K562 (cell line): ENCODE data around the gene METTL25B. TPM values are rescaled to one million over a fixed set of nuclear protein-coding genes. Genes with fewer than 3 reads are reported as not detected.

Experiments
- ATAC-seq: fragments of 200-7000 bp; cut with Tn5 transposase; 3 replicates; pipeline ENCODE4 v1.9.1; 2020; ENCODE audit warnings: moderate library complexity
- BruUV-seq: library from RNA; stranded (reverse); fragments of 400-500 nt; replicated peaks from 2 replicates; lab custom pipeline; 2021; lab: Mats Ljungman, UMichigan
- CTCF ChIA-PET: fragments of 300-600 bp; formaldehyde crosslinking; extraction: SDS; loops from one replicate; lab custom pipeline; 2021; ENCODE audit warnings: low intra/inter-chr PET ratio; lab: Yijun Ruan, JAX
- POLR2A ChIA-PET: fragments of 300-600, 350-650 bp; sonication (Branson Sonifier 250); formaldehyde crosslinking; extraction: SDS; loops from one replicate; lab custom pipeline; 2021; ENCODE audit warnings: antibody characterized with exemption, inconsistent platforms; lab: Yijun Ruan, JAX
- DNase-seq, 4 experiments: peaks; one replicate each; pipeline versions ENCODE4 v3.0.0 to v3.0.0-alpha.2; 2011 to 2018; ENCODE audit warnings: low spot score in 3 of 4, mixed read lengths in 3 of 4; ENCODE audit errors: extremely low read depth in 1 of 4
- FAIRE-seq: peaks from 2 replicates; lab custom pipeline; 2011; peaks lifted over from hg19 to GRCh38; lab: Jason Lieb, UNC
- H2AFZ ChIP-seq: 2 replicates; pipeline ENCODE4 v1.6.0; 2011; ENCODE audit warnings: low read depth, low read length, control low read depth, inconsistent platforms
- H3K27ac ChIP-seq: fragments of 200-600 bp; 3 replicates; pipeline ENCODE4 v1.8.0; 2011; ENCODE audit warnings: low read depth, mild to moderate bottlenecking, control low read depth, inconsistent platforms, low read length, moderate library complexity, mixed read lengths; ENCODE audit errors: extremely low read depth
- H3K27me3 ChIP-seq, 2 experiments: fragments of 300-600 bp in 1 of 2; 2 replicates in 1 of 2; 3 replicates in 1 of 2; pipeline versions ENCODE4 v1.6.0 to v1.8.0; 2011; ENCODE audit warnings: inconsistent platforms in 2 of 2, low read length in 2 of 2, mild to moderate bottlenecking in 1 of 2, mixed read lengths in 1 of 2, moderate library complexity in 1 of 2; ENCODE audit not compliant: control insufficient read depth in 2 of 2, insufficient read depth in 2 of 2
- H3K36me3 ChIP-seq: fragments of 300-600 bp; 3 replicates; pipeline ENCODE4 v1.8.0; 2011; ENCODE audit warnings: mild to moderate bottlenecking, low read length, inconsistent platforms; ENCODE audit not compliant: control insufficient read depth, insufficient read depth
- H3K4me1 ChIP-seq, 2 experiments: fragments of 200-600 bp in 1 of 2; replicated peaks in 1 of 2; 2 replicates in 1 of 2; 3 replicates in 1 of 2; pipeline versions ENCODE4 v1.5.1 to v1.8.0; 2011; ENCODE audit warnings: inconsistent platforms in 2 of 2, low read length in 2 of 2, mild to moderate bottlenecking in 1 of 2, mixed read lengths in 1 of 2, moderate library complexity in 1 of 2; ENCODE audit not compliant: control insufficient read depth in 2 of 2, insufficient read depth in 2 of 2
- H3K4me2 ChIP-seq: 2 replicates; pipeline ENCODE4 v1.6.1; 2011; ENCODE audit warnings: low read length, control low read depth, inconsistent platforms, mixed read lengths; ENCODE audit not compliant: insufficient read depth
- H3K4me3 ChIP-seq: fragments of 200-600 bp; sonication (generic), shearing (Covaris generic); 2 replicates; pipeline ENCODE4 v1.5.1; 2016; ENCODE audit warnings: control low read depth, inconsistent platforms
- H3K79me2 ChIP-seq: fragments of 200-600 bp; 3 replicates; pipeline ENCODE4 v1.8.0; 2011; ENCODE audit warnings: low read length, inconsistent platforms; ENCODE audit not compliant: control insufficient read depth, insufficient read depth
- H3K9ac ChIP-seq, 2 experiments: 2 replicates each; pipeline versions ENCODE4 v1.6.0 to v1.6.1; 2011; ENCODE audit warnings: low read depth in 2 of 2, low read length in 2 of 2, control low read depth in 1 of 2, inconsistent platforms in 1 of 2, mild to moderate bottlenecking in 1 of 2, mixed read lengths in 1 of 2; ENCODE audit not compliant: insufficient read depth in 1 of 2
- H3K9me1 ChIP-seq: one replicate; pipeline ENCODE4 v1.6.0; 2011; ENCODE audit warnings: inconsistent platforms, mild to moderate bottlenecking, low read length, moderate library complexity; ENCODE audit not compliant: control insufficient read depth, insufficient read depth
- H3K9me3 ChIP-seq: replicated peaks from 2 replicates; pipeline ENCODE4 v1.5.1; 2011; ENCODE audit warnings: low read depth, low read length, inconsistent platforms; ENCODE audit not compliant: control insufficient read depth, insufficient read depth
- H4K20me1 ChIP-seq: replicated peaks from 2 replicates; pipeline ENCODE4 v1.6.1; 2011; ENCODE audit warnings: low read length, inconsistent platforms, mixed read lengths; ENCODE audit not compliant: control insufficient read depth, insufficient read depth
- ADNP ChIP-seq: fragments of 200-800 bp; sonication (Bioruptor generic); IDR thresholded peaks from 2 replicates; pipeline ENCODE4 v1.6.1; 2016; ENCODE audit warnings: missing genetic modification characterization, missing compliant biosample characterization
- BCOR ChIP-seq: fragments of 450-650 bp; IDR thresholded peaks from 2 replicates; pipeline ENCODE4 v1.6.1; 2016
- CAMTA2 ChIP-seq: fragments of 250-450 bp; sonication (Bioruptor Pico); conservative IDR thresholded peaks from 2 replicates; pipeline ENCODE4 v1.5.1; 2022
- CTCF ChIP-seq, 3 experiments: IDR thresholded peaks in 2 of 3; conservative IDR thresholded peaks in 1 of 3; 2 replicates each; pipeline ENCODE4 v1.5.1; 2011 to 2012; ENCODE audit warnings: low read length in 3 of 3, mild to moderate bottlenecking in 3 of 3, control low read depth in 2 of 3, improper control_type of control experiment in 1 of 3, inconsistent platforms in 1 of 3, low read depth in 1 of 3, mixed read lengths in 1 of 3, moderate library complexity in 1 of 3; ENCODE audit not compliant: insufficient read depth in 2 of 3
- DIDO1 ChIP-seq: fragments of 450-650 bp; IDR thresholded peaks from 2 replicates; pipeline ENCODE4 v1.6.1; 2016; ENCODE audit warnings: low read depth, missing biosample characterization, missing genetic modification characterization
- E2F5 ChIP-seq: sonication (generic); formaldehyde crosslinking; IDR thresholded peaks from 2 replicates; pipeline ENCODE4 v1.8.0; 2022; ENCODE audit warnings: mild to moderate bottlenecking, missing genetic modification reagents
- GABPB1 ChIP-seq: sonication (generic); formaldehyde crosslinking; IDR thresholded peaks from 2 replicates; pipeline ENCODE4 v1.8.0; 2022; ENCODE audit warnings: mild to moderate bottlenecking, missing genetic modification reagents
- HDAC2 ChIP-seq: fragments of 450-650 bp; IDR thresholded peaks from 2 replicates; pipeline ENCODE4 v1.6.1; 2016; ENCODE audit warnings: mild to moderate bottlenecking
- KDM1A ChIP-seq, 2 experiments: fragments of 450-650 bp; IDR thresholded peaks; 2 replicates each; pipeline ENCODE4 v1.6.1; 2016; ENCODE audit warnings: mild to moderate bottlenecking in 2 of 2
- MAFG ChIP-seq: fragments of 450-650 bp; conservative IDR thresholded peaks from 2 replicates; pipeline ENCODE4 v1.6.1; 2016; ENCODE audit warnings: missing genetic modification characterization, missing compliant biosample characterization
- MLLT1 ChIP-seq, 2 experiments: fragments of 450-650 bp; IDR thresholded peaks; 2 replicates each; pipeline ENCODE4 v1.6.1; 2016
- MLX ChIP-seq, 2 experiments: fragments of 450-650 bp in 1 of 2; sonication (generic) in 1 of 2; formaldehyde crosslinking; conservative IDR thresholded peaks; 2 replicates each; pipeline versions ENCODE4 v1.4.0 to v1.8.1; 2020 to 2022; ENCODE audit warnings: mild to moderate bottlenecking in 1 of 2, missing genetic modification reagents in 1 of 2
- NFIC ChIP-seq: fragments of 450-650 bp; IDR thresholded peaks from 2 replicates; pipeline ENCODE4 v1.6.1; 2017; ENCODE audit warnings: mild to moderate bottlenecking, inconsistent platforms
- RBM25 ChIP-seq: fragments of 200-400 bp; formaldehyde crosslinking; IDR thresholded peaks from 2 replicates; pipeline ENCODE4 v1.6.1; 2018; ENCODE audit warnings: low read length, low read depth, moderate library complexity; ENCODE audit not compliant: severe bottlenecking
- RCOR1 ChIP-seq, 2 experiments: IDR thresholded peaks; 2 replicates each; pipeline ENCODE4 v1.6.1; 2012; ENCODE audit warnings: low read depth in 2 of 2, low read length in 2 of 2, borderline replicate concordance in 1 of 2, improper control_type of control experiment in 1 of 2
- SNIP1 ChIP-seq: fragments of 450-650 bp; IDR thresholded peaks from 2 replicates; pipeline ENCODE4 v1.7.1; 2017; ENCODE audit warnings: low read depth, mild to moderate bottlenecking
- SRF ChIP-seq, 2 experiments: fragments of 250-450, 450-650 bp in 1 of 2; sonication (Bioruptor Pico) in 1 of 2; sonication (generic) in 1 of 2; formaldehyde crosslinking; IDR thresholded peaks; 2 replicates each; pipeline versions ENCODE4 v1.5.0 to v1.5.1; 2020 to 2022; ENCODE audit warnings: mild to moderate bottlenecking in 1 of 2, missing genetic modification reagents in 1 of 2
- WGBS: fragments of 100-300 bp; shearing (Covaris generic); methylation state at CpG from one replicate; pipeline ENCODE4 v1.1.6; 2016; ENCODE audit warnings: low coverage, mixed read lengths; ENCODE audit not compliant: insufficient coverage; ENCODE audit errors: missing lambda C conversion rate; 5-methylcytosine and 5-hydroxymethylcytosine counted together
- in situ Hi-C: fragments of 300-500 bp; cut with MboI; formaldehyde crosslinking; loops from 4 replicates; pipeline ENCODE4 v1.15.0; 2018; ENCODE audit warnings: inconsistent platforms, mixed read lengths
- intact Hi-C: fragments of 100-400 bp; cut with micrococcal nuclease; formaldehyde crosslinking; loops from 2 replicates; pipeline ENCODE4 v1.14.2; 2022
- polyA plus RNA-seq, 8 experiments: library from polyadenylated mRNA; depleted of rRNA in 4 of 8; stranded (reverse) in 5 of 8; unstranded in 3 of 8; fragments of >200 nt; fragmentation: Nextera tagmentation in 2 of 8; fragmentation: Illumina TruSeq in 1 of 8; extraction: Ambion mirVana in 2 of 8; extraction: Trizol in 1 of 8; gene quantifications; 2 replicates each; pipeline versions ENCODE4 v1.2.1 to v1.2.3, GENCODE V29; 2011 to 2014; ENCODE audit warnings: inconsistent platforms in 1 of 8, missing spikeins in 1 of 8
- total RNA-seq, 7 experiments: library from RNA; depleted of rRNA in 6 of 7; stranded (reverse); fragments of >200 nt in 6 of 7; fragmentation: Illumina TruSeq in 2 of 7; extraction: Trizol in 2 of 7; gene quantifications; 2 replicates each; pipeline versions ENCODE4 v1.2.1 to v1.2.3, GENCODE V29; 2011 to 2021; ENCODE audit warnings: low replicate concordance in 1 of 7

The METTL25B gene
- total and polyA plus RNA-seq, 9 of the 15 experiments (the other 6 are each of a cell fraction or from before 2014, with no cell fraction given): 7.7 to 48.3 (median 33.1) TPM

- no peak for FAIRE-seq
- Histone ChIP-seq H3K9me1 (no peaks in the 10 kb centered on the region), H3K4me2 (peak overlapping the region; percentile 86), H2AFZ (peak overlapping the region; percentile 98), H3K36me3 (no peaks in the 10 kb centered on the region), H3K4me1 (peaks cover 49 to 59% of the 10 kb centered on the region in 2 experiments), H4K20me1 (no peaks in the 10 kb centered on the region), H3K4me3 (no peak overlapping the region), H3K27ac (no peak overlapping the region), H3K27me3 (no peaks in the 10 kb centered on the region), H3K9ac (peak overlapping the region in 1 of 2 experiments; percentile 89; a peak in 1 of 4 replicates), H3K79me2 (0 out of 3 replicates have a peak, but pooled peaks cover 3% of the 10 kb centered on the region), H3K9me3 (no peaks in the 10 kb centered on the region)
- ChIA-PET CTCF (interaction anchor here (0.9 to 6.6 kb wide), 7 partner anchors 11 to 199 kb away, joined by 3 to 143 read pairs (median 7); partner anchors contain the start of genes CRABP2, ISG20L2, METTL25B and NES), POLR2A (interaction anchor here (0.6 to 5.9 kb wide), 17 partner anchors 8 to 269 kb away, joined by 3 to 60 read pairs (median 4); partner anchors contain the start of genes CRABP2, ISG20L2, METTL25B and MRPL24)
- DNase-seq: no peak
- intact Hi-C loops: loop anchor here (1.0 to 5.0 kb wide), 4 partner anchors 16 to 200 kb away; partner anchors contain the start of gene NTRK1
- ATAC-seq: no peak
- WGBS: 31% methylated on average over 7 of the region's 10 CpGs
- in situ Hi-C loops: no loop called here
- BruUV-seq: no TSS peak
- TF ChIP-seq E2F5 (CRISPR knock-in tag): no peak
- TF ChIP-seq ADNP (tag): 0 out of 2 replicates have a peak, but pooled peaks have one; percentile 40
- no peak for TF ChIP-seq CAMTA2 (CRISPR knock-in tag)
- TF ChIP-seq BCOR: peak; percentile 92
- TF ChIP-seq SNIP1: no peak
- no peak for TF ChIP-seq MLX (CRISPR knock-in tag; conservative IDR thresholded peaks at IDR 0.05)
- peak in 1 of 2 experiments; percentile 70; a peak in 2 of 4 replicates for TF ChIP-seq KDM1A (IDR thresholded peaks at IDR 0.05)
- peak; percentile 66 for TF ChIP-seq HDAC2
- TF ChIP-seq DIDO1: no peak
- 0 out of 4 replicates have a peak, but pooled peaks of 1 of the 2 experiments have one; percentile 43 for TF ChIP-seq RCOR1 (IDR thresholded peaks at IDR 0.05; ENCODE audit: borderline replicate concordance in 1 of 2, low read depth in 2 of 2, low read length in 2 of 2)
- TF ChIP-seq MAFG: no peak
- TF ChIP-seq MLLT1 (IDR thresholded peaks at IDR 0.05): no peak
- TF ChIP-seq SRF (CRISPR knock-in tag; IDR thresholded peaks at IDR 0.05): no peak
- TF ChIP-seq CTCF (IDR thresholded peaks at IDR 0.05 in 2 of 3, conservative IDR thresholded peaks at IDR 0.05 in 1 of 3; ENCODE audit: insufficient read depth in 2 of 3, low read depth in 1 of 3, low read length in 3 of 3): no peak
- TF ChIP-seq GABPB1 (CRISPR knock-in tag): no peak
- peak; percentile 88 for TF ChIP-seq RBM25
- TF ChIP-seq NFIC: peak; percentile 74
Measured at GRCh38 chr1:156689953-156690674, 38.2 kb upstream of the METTL25B start.
